ENCODE results near the gene CBX4. TPM values are rescaled to one million over a fixed set of nuclear protein-coding genes. Genes with fewer than 3 reads are reported as not detected.
A peak's percentile ranks its signal among the peaks of the same experiment; 100 is the strongest.

CBX4 gene
- total and polyA plus RNA-seq, 2 of the 13 experiments (the other 11 are each of a cell fraction or from before 2014, with no cell fraction given) = 25.8 to 50.8 TPM

- TF ChIP-seq, protein P1, sequence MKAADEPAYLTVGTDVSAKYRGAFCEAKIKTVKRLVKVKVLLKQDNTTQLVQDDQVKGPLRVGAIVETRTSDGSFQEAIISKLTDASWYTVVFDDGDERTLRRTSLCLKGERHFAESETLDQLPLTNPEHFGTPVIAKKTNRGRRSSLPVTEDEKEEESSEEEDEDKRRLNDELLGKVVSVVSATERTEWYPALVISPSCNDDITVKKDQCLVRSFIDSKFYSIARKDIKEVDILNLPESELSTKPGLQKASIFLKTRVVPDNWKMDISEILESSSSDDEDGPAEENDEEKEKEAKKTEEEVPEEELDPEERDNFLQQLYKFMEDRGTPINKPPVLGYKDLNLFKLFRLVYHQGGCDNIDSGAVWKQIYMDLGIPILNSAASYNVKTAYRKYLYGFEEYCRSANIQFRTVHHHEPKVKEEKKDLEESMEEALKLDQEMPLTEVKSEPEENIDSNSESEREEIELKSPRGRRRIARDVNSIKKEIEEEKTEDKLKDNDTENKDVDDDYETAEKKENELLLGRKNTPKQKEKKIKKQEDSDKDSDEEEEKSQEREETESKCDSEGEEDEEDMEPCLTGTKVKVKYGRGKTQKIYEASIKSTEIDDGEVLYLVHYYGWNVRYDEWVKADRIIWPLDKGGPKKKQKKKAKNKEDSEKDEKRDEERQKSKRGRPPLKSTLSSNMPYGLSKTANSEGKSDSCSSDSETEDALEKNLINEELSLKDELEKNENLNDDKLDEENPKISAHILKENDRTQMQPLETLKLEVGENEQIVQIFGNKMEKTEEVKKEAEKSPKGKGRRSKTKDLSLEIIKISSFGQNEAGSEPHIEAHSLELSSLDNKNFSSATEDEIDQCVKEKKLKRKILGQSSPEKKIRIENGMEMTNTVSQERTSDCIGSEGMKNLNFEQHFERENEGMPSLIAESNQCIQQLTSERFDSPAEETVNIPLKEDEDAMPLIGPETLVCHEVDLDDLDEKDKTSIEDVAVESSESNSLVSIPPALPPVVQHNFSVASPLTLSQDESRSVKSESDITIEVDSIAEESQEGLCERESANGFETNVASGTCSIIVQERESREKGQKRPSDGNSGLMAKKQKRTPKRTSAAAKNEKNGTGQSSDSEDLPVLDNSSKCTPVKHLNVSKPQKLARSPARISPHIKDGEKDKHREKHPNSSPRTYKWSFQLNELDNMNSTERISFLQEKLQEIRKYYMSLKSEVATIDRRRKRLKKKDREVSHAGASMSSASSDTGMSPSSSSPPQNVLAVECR (CRISPR knock-in tag; IDR thresholded peaks at IDR 0.05; ENCODE audit: borderline replicate concordance) = no peak
- TF ChIP-seq, protein P2, sequence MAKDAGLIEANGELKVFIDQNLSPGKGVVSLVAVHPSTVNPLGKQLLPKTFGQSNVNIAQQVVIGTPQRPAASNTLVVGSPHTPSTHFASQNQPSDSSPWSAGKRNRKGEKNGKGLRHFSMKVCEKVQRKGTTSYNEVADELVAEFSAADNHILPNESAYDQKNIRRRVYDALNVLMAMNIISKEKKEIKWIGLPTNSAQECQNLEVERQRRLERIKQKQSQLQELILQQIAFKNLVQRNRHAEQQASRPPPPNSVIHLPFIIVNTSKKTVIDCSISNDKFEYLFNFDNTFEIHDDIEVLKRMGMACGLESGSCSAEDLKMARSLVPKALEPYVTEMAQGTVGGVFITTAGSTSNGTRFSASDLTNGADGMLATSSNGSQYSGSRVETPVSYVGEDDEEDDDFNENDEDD (CRISPR knock-in tag; IDR thresholded peaks at IDR 0.05; ENCODE audit: borderline replicate concordance) = peak; percentile 56; the same call in 1 of the 2 replicates
- TF ChIP-seq ZNF879 (CRISPR knock-in tag; IDR thresholded peaks at IDR 0.05) = no peak
- 0 out of 2 replicates have a peak, but pooled peaks have one; percentile 46 for TF ChIP-seq PCBP1 (IDR thresholded peaks at IDR 0.05; ENCODE audit: borderline replicate concordance, low read depth, low read length)
- TF ChIP-seq, protein P3, sequence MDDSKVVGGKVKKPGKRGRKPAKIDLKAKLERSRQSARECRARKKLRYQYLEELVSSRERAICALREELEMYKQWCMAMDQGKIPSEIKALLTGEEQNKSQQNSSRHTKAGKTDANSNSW (CRISPR knock-in tag; IDR thresholded peaks at IDR 0.05; ENCODE audit: borderline replicate concordance) = no peak
- no peak for TF ChIP-seq SMAD1 (CRISPR knock-in tag; IDR thresholded peaks at IDR 0.05; ENCODE audit: borderline replicate concordance, low read depth)
- no peak for TF ChIP-seq REL (CRISPR knock-in tag; conservative IDR thresholded peaks at IDR 0.05)
- no peak for TF ChIP-seq DR1 (CRISPR knock-in tag; IDR thresholded peaks at IDR 0.05)
- no peak for TF ChIP-seq FUBP1 (CRISPR knock-in tag; IDR thresholded peaks at IDR 0.05; ENCODE audit: borderline replicate concordance)
- no peak for TF ChIP-seq TRIM24 (CRISPR knock-in tag; IDR thresholded peaks at IDR 0.05)
- TF ChIP-seq SNAPC2 (CRISPR knock-in tag; IDR thresholded peaks at IDR 0.05) = no peak
- no peak for TF ChIP-seq ZFY (CRISPR knock-in tag; IDR thresholded peaks at IDR 0.05)
- TF ChIP-seq, protein P4, sequence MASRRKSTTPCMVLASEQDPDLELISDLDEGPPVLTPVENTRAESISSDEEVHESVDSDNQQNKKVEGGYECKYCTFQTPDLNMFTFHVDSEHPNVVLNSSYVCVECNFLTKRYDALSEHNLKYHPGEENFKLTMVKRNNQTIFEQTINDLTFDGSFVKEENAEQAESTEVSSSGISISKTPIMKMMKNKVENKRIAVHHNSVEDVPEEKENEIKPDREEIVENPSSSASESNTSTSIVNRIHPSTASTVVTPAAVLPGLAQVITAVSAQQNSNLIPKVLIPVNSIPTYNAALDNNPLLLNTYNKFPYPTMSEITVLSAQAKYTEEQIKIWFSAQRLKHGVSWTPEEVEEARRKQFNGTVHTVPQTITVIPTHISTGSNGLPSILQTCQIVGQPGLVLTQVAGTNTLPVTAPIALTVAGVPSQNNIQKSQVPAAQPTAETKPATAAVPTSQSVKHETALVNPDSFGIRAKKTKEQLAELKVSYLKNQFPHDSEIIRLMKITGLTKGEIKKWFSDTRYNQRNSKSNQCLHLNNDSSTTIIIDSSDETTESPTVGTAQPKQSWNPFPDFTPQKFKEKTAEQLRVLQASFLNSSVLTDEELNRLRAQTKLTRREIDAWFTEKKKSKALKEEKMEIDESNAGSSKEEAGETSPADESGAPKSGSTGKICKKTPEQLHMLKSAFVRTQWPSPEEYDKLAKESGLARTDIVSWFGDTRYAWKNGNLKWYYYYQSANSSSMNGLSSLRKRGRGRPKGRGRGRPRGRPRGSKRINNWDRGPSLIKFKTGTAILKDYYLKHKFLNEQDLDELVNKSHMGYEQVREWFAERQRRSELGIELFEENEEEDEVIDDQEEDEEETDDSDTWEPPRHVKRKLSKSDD (CRISPR knock-in tag; IDR thresholded peaks at IDR 0.05; ENCODE audit: low read depth) = peak; percentile 35; the same call in 1 of the 2 replicates
- TF ChIP-seq ZKSCAN8 (CRISPR knock-in tag; IDR thresholded peaks at IDR 0.05; ENCODE audit: borderline replicate concordance) = no peak
- no peak for TF ChIP-seq ZNF296 (CRISPR knock-in tag; conservative IDR thresholded peaks at IDR 0.05)
Observed at GRCh38 chr17:79813297-79814126, 25.7 kb downstream of the CBX4 start (continued).
